Vagina (tissue), 2 donors: Measurements from ENCODE around the gene TAF9B. TPM values are rescaled to one million over a fixed set of nuclear protein-coding genes. Genes with fewer than 3 reads are reported as not detected.

ENCODE experiments used
- DNase-seq, 2 donors: peaks; one replicate each; pipeline ENCODE4 v3.0.0-alpha.2; 2017; ENCODE audit errors: extremely low spot score in 2 of 2
- H3K27ac ChIP-seq: fragments of 200-600 bp; sonication (generic); one replicate; pipeline ENCODE4 v1.5.1; 2019
- H3K27me3 ChIP-seq: fragments of 200-600 bp; sonication (generic); one replicate; pipeline ENCODE4 v1.5.1; 2019
- H3K36me3 ChIP-seq, 2 donors: fragments of 200-600 bp; sonication (generic); one replicate each; pipeline ENCODE4 v1.5.1; 2017 to 2019
- H3K4me1 ChIP-seq: fragments of 200-600 bp; sonication (generic); one replicate; pipeline ENCODE4 v1.5.1; 2019
- H3K4me3 ChIP-seq, 2 donors: fragments of 200-600 bp; sonication (generic); 1 replicate in 1 of 2; 2 replicates in 1 of 2; pipeline ENCODE4 v1.5.1; 2016 to 2019
- H3K9me3 ChIP-seq: fragments of 200-600 bp; sonication (generic); one replicate; pipeline ENCODE4 v1.5.1; 2019
- CTCF ChIP-seq, 3 experiments: fragments of 450-650 bp in 2 of 3; fragments of 200-600 bp in 1 of 3; sonication (generic) in 1 of 3; IDR thresholded peaks; one replicate each; pipeline ENCODE4 v1.5.1; 2017 to 2019; ENCODE audit warnings: antibody characterized with exemption in 3 of 3, mild to moderate bottlenecking in 2 of 3, moderate library complexity in 2 of 3
- POLR2A ChIP-seq, 2 donors: fragments of 450-650 bp; IDR thresholded peaks; one replicate each; pipeline ENCODE4 v1.6.1; 2017; ENCODE audit warnings: antibody characterized with exemption in 2 of 2, mild to moderate bottlenecking in 2 of 2, moderate library complexity in 2 of 2
- POLR2AphosphoS5 ChIP-seq, 2 donors: sonication (generic); formaldehyde crosslinking; IDR thresholded peaks; one replicate each; pipeline ENCODE4 v1.9.0; 2017; ENCODE audit warnings: antibody characterized with exemption in 2 of 2, mild to moderate bottlenecking in 2 of 2, low read depth in 1 of 2; ENCODE audit not compliant: insufficient read depth in 1 of 2
- intact Hi-C: fragments of 100-400 bp; cut with DNase I; formaldehyde crosslinking; loops from one replicate; pipeline ENCODE4 v1.15.1; 2023
- total RNA-seq: library from RNA; depleted of rRNA; stranded (reverse); fragments of >200 nt; gene quantifications from one replicate; pipeline ENCODE4 v1.2.3, GENCODE V29; 2016

TAF9B gene
- total RNA-seq, 1 donor from 2014 or later, result 14.2 TPM

GRCh38 chrX:78111140-78111931 lies 28.1 kb downstream of the TAF9B start:
- no peak overlapping the region for H3K27ac ChIP-seq
- no peak overlapping the region for H3K4me3 ChIP-seq
- DNase-seq, result no peak
- no peak for TF ChIP-seq POLR2A (IDR thresholded peaks at IDR 0.05)
- TF ChIP-seq CTCF (IDR thresholded peaks at IDR 0.05), result no peak
- TF ChIP-seq POLR2AphosphoS5 (IDR thresholded peaks at IDR 0.05; ENCODE audit: insufficient read depth in 1 of 2, low read depth in 1 of 2), result no peak
- no peaks in the 10 kb centered on the region for H3K27me3 ChIP-seq
- no peaks in the 10 kb centered on the region for H3K9me3 ChIP-seq
- peaks cover 0 to 14% of the 10 kb centered on the region in 2 donors for H3K36me3 ChIP-seq
- peaks cover 31% of the 10 kb centered on the region for H3K4me1 ChIP-seq
- intact Hi-C loops, result no loop called here

GRCh38 chrX:78109458-78109857 lies 30.0 kb downstream of the TAF9B start:
- intact Hi-C loops, result no loop called here
- no peak overlapping the region for H3K4me3 ChIP-seq

GRCh38 chrX:78106651-78106986 lies 32.8 kb downstream of the TAF9B start:
- DNase-seq, result no peak
- intact Hi-C loops, result no loop called here
- no peak overlapping the region for H3K27ac ChIP-seq
- TF ChIP-seq CTCF (IDR thresholded peaks at IDR 0.05) (no peak), POLR2AphosphoS5 (IDR thresholded peaks at IDR 0.05; ENCODE audit: insufficient read depth in 1 of 2, low read depth in 1 of 2) (no peak), POLR2A (IDR thresholded peaks at IDR 0.05) (no peak)
- H3K4me1 ChIP-seq, result peaks cover 40% of the 10 kb centered on the region
- peak overlapping the region; percentile 61 to 76 for H3K4me3 ChIP-seq
- no peaks in the 10 kb centered on the region for H3K9me3 ChIP-seq
- H3K27me3 ChIP-seq, result no peaks in the 10 kb centered on the region
- no peaks in the 10 kb centered on the region for H3K36me3 ChIP-seq

More at GRCh38 chrX:78109458-78109857, 30.0 kb downstream of the TAF9B start:
- Histone ChIP-seq H3K36me3 (peaks cover 0 to under 1% of the 10 kb centered on the region in 2 donors), H3K9me3 (no peaks in the 10 kb centered on the region), H3K27ac (no peak overlapping the region), H3K4me1 (peaks cover 41% of the 10 kb centered on the region), H3K27me3 (no peaks in the 10 kb centered on the region)
- no peak for DNase-seq
- TF ChIP-seq POLR2A (IDR thresholded peaks at IDR 0.05) (no peak), CTCF (IDR thresholded peaks at IDR 0.05) (no peak), POLR2AphosphoS5 (IDR thresholded peaks at IDR 0.05; ENCODE audit: insufficient read depth in 1 of 2, low read depth in 1 of 2) (no peak)

- TF ChIP-seq POLR2AphosphoS5 (IDR thresholded peaks at IDR 0.05; ENCODE audit: insufficient read depth in 1 of 2, low read depth in 1 of 2) (no peak), CTCF (IDR thresholded peaks at IDR 0.05) (no peak), POLR2A (IDR thresholded peaks at IDR 0.05) (no peak)
- intact Hi-C loops, result no loop called here
- Histone ChIP-seq H3K27ac (peak overlapping the region; percentile 86), H3K27me3 (no peaks in the 10 kb centered on the region), H3K4me1 (peaks cover 35% of the 10 kb centered on the region), H3K4me3 (peak overlapping the region; percentile 61 to 76), H3K9me3 (no peaks in the 10 kb centered on the region), H3K36me3 (no peaks in the 10 kb centered on the region)
- no peak for DNase-seq
Measured at GRCh38 chrX:78105944-78106650, 33.4 kb downstream of the TAF9B start.
